Measurements from ENCODE around the gene FAF1. TPM values are rescaled to one million over a fixed set of nuclear protein-coding genes. Genes with fewer than 3 reads are reported as not detected.

The FAF1 gene
- total RNA-seq, 4 donors from 2014 or later, result 33.8 to 55.8 (median 45.6) TPM

DNA sequence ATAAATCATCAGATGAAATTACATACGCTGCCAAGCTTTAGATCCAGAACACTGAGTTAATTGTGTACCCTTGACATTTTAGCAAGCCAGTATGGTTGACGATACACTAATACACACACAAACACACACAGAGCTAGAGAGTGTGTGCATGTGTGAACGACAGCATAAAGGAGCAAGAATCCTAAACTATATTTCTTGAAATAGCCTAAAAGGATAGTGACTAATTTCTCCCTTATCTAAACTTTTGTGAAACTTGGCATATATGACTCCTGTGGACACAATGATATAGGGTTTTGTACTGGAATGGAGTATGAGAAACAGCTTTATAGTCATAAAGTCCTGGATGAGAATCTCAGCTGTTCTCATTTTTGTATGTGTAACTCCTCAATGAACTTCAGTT is 471.7 kb downstream of the FAF1 start:
- intact Hi-C loops (cut with DNase I; ENCODE audit: low total_unique reads), result no loop called here
- 66 to 71% methylated on average over 3 of the region's 3 CpGs for WGBS, 2 donors
- no peak overlapping the region for H3K4me3 ChIP-seq (ENCODE audit: low read depth, poor library complexity, severe bottlenecking)
- TF ChIP-seq, protein P1, sequence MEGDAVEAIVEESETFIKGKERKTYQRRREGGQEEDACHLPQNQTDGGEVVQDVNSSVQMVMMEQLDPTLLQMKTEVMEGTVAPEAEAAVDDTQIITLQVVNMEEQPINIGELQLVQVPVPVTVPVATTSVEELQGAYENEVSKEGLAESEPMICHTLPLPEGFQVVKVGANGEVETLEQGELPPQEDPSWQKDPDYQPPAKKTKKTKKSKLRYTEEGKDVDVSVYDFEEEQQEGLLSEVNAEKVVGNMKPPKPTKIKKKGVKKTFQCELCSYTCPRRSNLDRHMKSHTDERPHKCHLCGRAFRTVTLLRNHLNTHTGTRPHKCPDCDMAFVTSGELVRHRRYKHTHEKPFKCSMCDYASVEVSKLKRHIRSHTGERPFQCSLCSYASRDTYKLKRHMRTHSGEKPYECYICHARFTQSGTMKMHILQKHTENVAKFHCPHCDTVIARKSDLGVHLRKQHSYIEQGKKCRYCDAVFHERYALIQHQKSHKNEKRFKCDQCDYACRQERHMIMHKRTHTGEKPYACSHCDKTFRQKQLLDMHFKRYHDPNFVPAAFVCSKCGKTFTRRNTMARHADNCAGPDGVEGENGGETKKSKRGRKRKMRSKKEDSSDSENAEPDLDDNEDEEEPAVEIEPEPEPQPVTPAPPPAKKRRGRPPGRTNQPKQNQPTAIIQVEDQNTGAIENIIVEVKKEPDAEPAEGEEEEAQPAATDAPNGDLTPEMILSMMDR (IDR thresholded peaks at IDR 0.05), result no peak
- no peak for TF ChIP-seq POLR2A (IDR thresholded peaks at IDR 0.05)
- no peak for DNase-seq (ENCODE audit: low spot score in 2 of 2)

DNA sequence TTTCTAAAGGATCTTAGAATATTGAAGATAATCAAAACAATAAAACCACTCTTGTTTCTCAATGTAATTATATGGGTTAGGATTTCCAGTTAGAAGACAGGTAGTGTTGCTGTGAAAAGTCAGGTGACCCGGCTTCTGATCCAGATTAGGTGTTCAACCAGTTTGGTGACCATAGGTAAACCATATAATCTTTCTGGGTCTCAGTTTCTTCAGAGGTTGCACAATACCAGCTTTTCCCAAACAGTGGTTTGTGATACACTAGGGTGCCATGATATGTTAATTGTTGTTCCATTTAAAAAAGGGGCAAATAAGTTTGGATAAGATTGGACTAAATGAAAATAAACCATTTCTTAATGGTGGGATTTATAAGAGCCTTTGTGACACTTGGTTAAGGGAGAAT is 472.3 kb downstream of the FAF1 start:
- TF ChIP-seq POLR2A (IDR thresholded peaks at IDR 0.05), result no peak
- TF ChIP-seq, protein P1 (IDR thresholded peaks at IDR 0.05), result no peak
- WGBS, 2 donors, result 84 to 90% methylated on average over 1 of the region's 1 CpG
- intact Hi-C loops (cut with DNase I; ENCODE audit: low total_unique reads), result no loop called here
- no peak overlapping the region for H3K4me3 ChIP-seq (ENCODE audit: low read depth, poor library complexity, severe bottlenecking)
- no peak for DNase-seq (ENCODE audit: low spot score in 2 of 2)

DNA sequence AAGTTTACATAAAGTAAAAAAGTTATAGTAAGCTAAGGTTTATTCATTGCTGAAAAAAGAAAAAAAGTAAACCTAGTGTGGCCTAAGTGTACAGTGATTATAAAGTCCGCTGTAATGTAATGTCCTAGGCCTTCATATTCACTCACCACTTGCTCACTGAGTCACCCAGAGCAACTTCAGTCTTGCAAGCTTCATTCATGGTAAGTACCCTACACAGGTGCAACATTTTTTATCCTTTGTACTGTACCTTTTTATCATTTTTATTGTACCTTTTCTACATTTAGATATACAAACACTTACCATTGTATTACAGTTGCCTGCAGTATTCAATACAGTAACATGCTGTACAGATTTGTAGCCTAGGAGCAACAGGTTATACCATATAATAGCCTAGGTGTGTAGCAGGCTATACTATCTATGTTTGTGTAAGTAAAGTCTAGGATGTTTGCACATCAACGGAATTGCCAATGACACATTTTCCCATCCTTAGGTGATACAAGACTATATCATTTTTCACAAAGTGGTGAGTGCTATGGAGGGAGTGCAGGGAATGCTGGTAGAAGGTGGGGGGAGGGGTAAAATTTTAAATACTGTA is 478.8 kb downstream of the FAF1 start:
- 95 to 97% methylated on average over 2 of the region's 2 CpGs for WGBS, 2 donors
- DNase-seq (ENCODE audit: low spot score in 2 of 2), result no peak
- TF ChIP-seq, protein P1 (IDR thresholded peaks at IDR 0.05), result no peak
- TF ChIP-seq POLR2A (IDR thresholded peaks at IDR 0.05), result no peak
- no peak overlapping the region for H3K4me3 ChIP-seq (ENCODE audit: low read depth, poor library complexity, severe bottlenecking)
- intact Hi-C loops (cut with DNase I; ENCODE audit: low total_unique reads), result no loop called here

DNA sequence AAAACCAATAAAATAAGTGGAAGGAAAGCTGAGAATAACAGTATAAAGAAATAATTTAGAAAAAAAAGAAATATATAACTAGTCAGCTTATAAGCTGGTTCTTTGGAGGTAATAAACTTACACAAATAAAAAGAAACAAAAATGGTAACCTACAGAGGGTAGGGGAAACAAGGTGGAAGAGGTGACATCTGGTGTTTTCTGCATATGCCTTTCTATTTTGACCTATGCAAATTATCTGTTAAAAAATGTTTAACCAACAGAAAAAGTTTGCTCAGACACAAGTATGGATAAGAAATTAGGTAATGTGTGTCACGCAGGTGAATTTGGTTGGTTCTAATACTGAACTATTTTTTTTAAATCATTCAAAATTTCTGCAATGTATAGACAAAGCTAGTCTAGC is 483.3 kb downstream of the FAF1 start:
- no peak for TF ChIP-seq POLR2A (IDR thresholded peaks at IDR 0.05)
- TF ChIP-seq, protein P1 (IDR thresholded peaks at IDR 0.05), result no peak
- no peak for DNase-seq (ENCODE audit: low spot score in 2 of 2)
- H3K4me3 ChIP-seq (ENCODE audit: low read depth, poor library complexity, severe bottlenecking), result no peak overlapping the region
- intact Hi-C loops (cut with DNase I; ENCODE audit: low total_unique reads), result no loop called here
- 35 to 44% methylated on average over 1 of the region's 1 CpG for WGBS, 2 donors

DNA sequence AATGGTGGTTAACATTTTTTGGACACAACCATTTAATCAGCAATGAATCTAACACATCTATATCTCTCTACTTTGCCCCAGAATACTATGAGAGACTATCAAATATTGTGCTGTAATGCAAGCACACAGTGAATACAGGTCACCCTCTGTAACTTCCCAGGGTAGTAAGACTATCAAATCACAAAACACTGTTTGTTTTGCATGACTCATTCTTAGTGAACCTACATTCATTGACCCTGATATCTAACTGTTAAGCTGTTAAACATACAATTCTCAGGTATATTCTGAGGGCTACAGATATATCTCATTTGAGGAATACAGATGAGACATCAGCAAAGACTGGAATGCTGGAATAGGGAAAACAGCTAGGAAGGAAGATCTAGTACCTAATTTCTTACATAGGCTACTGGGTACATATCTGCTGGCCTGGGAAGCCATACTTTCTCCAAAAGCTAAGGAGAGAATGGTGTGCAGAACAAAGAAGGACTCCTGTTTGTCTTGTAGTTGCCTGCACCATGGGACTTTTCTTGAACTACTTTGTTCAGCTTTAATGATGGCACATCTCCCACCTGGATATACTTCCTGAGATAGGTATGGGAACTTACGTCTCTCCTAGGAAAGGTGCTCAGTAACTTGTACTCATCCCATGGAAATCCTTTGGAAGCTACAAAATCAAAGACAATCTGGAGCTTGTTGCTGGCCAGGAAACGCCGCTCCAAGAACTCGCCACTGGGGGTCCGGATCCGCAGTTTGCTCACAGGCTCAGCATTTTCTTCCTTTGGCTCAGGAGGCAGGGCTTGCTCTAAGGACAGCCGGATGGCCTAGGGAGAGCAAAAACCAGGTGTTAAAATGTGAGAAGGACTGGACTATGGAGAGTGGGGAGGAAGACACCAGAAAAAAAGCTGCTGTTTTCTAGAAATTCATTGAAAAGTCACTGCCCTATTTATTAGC is 484.9 kb downstream of the FAF1 start:
- DNase-seq (ENCODE audit: low spot score in 2 of 2), result no peak
- H3K4me3 ChIP-seq (ENCODE audit: low read depth, poor library complexity, severe bottlenecking), result no peak overlapping the region
- 95% methylated on average over 7 of the region's 7 CpGs for WGBS, 2 donors
- TF ChIP-seq, protein P1 (IDR thresholded peaks at IDR 0.05), result no peak
- TF ChIP-seq POLR2A (IDR thresholded peaks at IDR 0.05), result no peak
- intact Hi-C loops (cut with DNase I; ENCODE audit: low total_unique reads), result no loop called here

Measured in lower leg skin (tissue), 4 donors.